ENCODE data around the gene TRHDE.

- TF ChIP-seq, protein P1, sequence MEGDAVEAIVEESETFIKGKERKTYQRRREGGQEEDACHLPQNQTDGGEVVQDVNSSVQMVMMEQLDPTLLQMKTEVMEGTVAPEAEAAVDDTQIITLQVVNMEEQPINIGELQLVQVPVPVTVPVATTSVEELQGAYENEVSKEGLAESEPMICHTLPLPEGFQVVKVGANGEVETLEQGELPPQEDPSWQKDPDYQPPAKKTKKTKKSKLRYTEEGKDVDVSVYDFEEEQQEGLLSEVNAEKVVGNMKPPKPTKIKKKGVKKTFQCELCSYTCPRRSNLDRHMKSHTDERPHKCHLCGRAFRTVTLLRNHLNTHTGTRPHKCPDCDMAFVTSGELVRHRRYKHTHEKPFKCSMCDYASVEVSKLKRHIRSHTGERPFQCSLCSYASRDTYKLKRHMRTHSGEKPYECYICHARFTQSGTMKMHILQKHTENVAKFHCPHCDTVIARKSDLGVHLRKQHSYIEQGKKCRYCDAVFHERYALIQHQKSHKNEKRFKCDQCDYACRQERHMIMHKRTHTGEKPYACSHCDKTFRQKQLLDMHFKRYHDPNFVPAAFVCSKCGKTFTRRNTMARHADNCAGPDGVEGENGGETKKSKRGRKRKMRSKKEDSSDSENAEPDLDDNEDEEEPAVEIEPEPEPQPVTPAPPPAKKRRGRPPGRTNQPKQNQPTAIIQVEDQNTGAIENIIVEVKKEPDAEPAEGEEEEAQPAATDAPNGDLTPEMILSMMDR (optimal IDR thresholded peaks at IDR 0.05 in 1 of 3, IDR thresholded peaks at IDR 0.05 in 1 of 3, conservative IDR thresholded peaks at IDR 0.05 in 1 of 3; ENCODE audit: extremely low read depth in 1 of 3, insufficient read depth in 2 of 3, low read length in 3 of 3), result no peak
- no peak for TF ChIP-seq EZH2 (IDR thresholded peaks at IDR 0.05; ENCODE audit: low read length)
These were observed 43.7 kb downstream of the TRHDE start for GRCh38 chr12:72315858-72316257.
